H4 (cell line): ENCODE results near the gene MAGI2. TPM values are rescaled to one million over a fixed set of nuclear protein-coding genes. Genes with fewer than 3 reads are reported as not detected.
"Not testable (repeated sequence)": the region's sequence is repeated elsewhere in the genome, so short reads cannot be mapped to it uniquely, and the experiment has no call there.

Experiments
- DNase-seq: peaks from one replicate; pipeline ENCODE4 v3.0.0-alpha.2; 2015; ENCODE audit warnings: low spot score
- total RNA-seq: library from RNA; depleted of rRNA; stranded (reverse); fragments of >200 nt; shearing (Covaris generic); gene quantifications from 2 replicates; pipeline ENCODE4 v1.2.3, GENCODE V29; 2014

MAGI2 gene
- total RNA-seq, 1 experiment from 2014 or later: 1.8 TPM

- no peak for DNase-seq
Measured at GRCh38 chr7:79159040-79159664, 294.3 kb downstream of the MAGI2 start.

- no peak for DNase-seq
Measured at GRCh38 chr7:79157281-79157680, 296.2 kb downstream of the MAGI2 start.

GRCh38 chr7:79149831-79150230 lies 303.6 kb downstream of the MAGI2 start:
- DNase-seq: no peak

- DNase-seq: no peak
Measured at GRCh38 chr7:79142706-79143105, 310.8 kb downstream of the MAGI2 start.

GRCh38 chr7:79141252-79141651 lies 312.2 kb downstream of the MAGI2 start:
- DNase-seq: no peak

GRCh38 chr7:79137942-79138341 lies 315.5 kb downstream of the MAGI2 start:
- DNase-seq: peak; percentile 30

- DNase-seq: no peak
Measured at GRCh38 chr7:79132844-79133451, 320.5 kb downstream of the MAGI2 start.

GRCh38 chr7:79130715-79131114 lies 322.8 kb downstream of the MAGI2 start:
- no peak for DNase-seq

GRCh38 chr7:79124331-79124730 lies 329.1 kb downstream of the MAGI2 start:
- DNase-seq: no peak

- DNase-seq: no peak
Measured at GRCh38 chr7:79118143-79118542, 335.3 kb downstream of the MAGI2 start.

GRCh38 chr7:79096361-79096805 lies 357.1 kb downstream of the MAGI2 start:
- no peak for DNase-seq

GRCh38 chr7:79093421-79093820 lies 360.0 kb downstream of the MAGI2 start:
- DNase-seq: no peak

GRCh38 chr7:79091661-79092060 lies 361.8 kb downstream of the MAGI2 start:
- DNase-seq: no peak

- DNase-seq: no peak
Measured at GRCh38 chr7:79091011-79091410, 362.5 kb downstream of the MAGI2 start.

GRCh38 chr7:79090543-79090942 lies 362.9 kb downstream of the MAGI2 start:
- peak; percentile 39 for DNase-seq

- no peak for DNase-seq
Measured at GRCh38 chr7:79084423-79084822, 369.0 kb downstream of the MAGI2 start.

GRCh38 chr7:79079919-79080554 lies 373.4 kb downstream of the MAGI2 start:
- no peak for DNase-seq

- DNase-seq: no peak
Measured at GRCh38 chr7:79078273-79078672, 375.2 kb downstream of the MAGI2 start.

- DNase-seq: not testable (repeated sequence)
Measured at GRCh38 chr7:79071187-79071586, 382.3 kb downstream of the MAGI2 start.

- DNase-seq: no peak
Measured at GRCh38 chr7:79064187-79064823, 389.2 kb downstream of the MAGI2 start.

GRCh38 chr7:79063019-79063698 lies 390.3 kb downstream of the MAGI2 start:
- no peak for DNase-seq

GRCh38 chr7:79060498-79060897 lies 393.0 kb downstream of the MAGI2 start:
- no peak for DNase-seq
